Measurements from ENCODE around the gene MOB1A. TPM values are rescaled to one million over a fixed set of nuclear protein-coding genes. Genes with fewer than 3 reads are reported as not detected.

Gene MOB1A
- total and polyA plus RNA-seq, 2 of the 8 experiments (the other 6 are each of a cell fraction or from before 2014, with no cell fraction given), result 21.6 to 91.7 TPM

GRCh38 chr2:74131901-74132300, 46.8 kb downstream of the MOB1A start:
- DNase-seq (ENCODE audit: low read depth in 1 of 2, low spot score in 2 of 2) (no peak), FAIRE-seq (no peak)
- no peak overlapping the region for H2BK5ac ChIP-seq (ENCODE audit: low read depth, low read length)
- no peak overlapping the region for H4K91ac ChIP-seq (replicated peaks; ENCODE audit: insufficient read length, low read length)
- TF ChIP-seq KDM1A (IDR thresholded peaks at IDR 0.05; ENCODE audit: borderline replicate concordance, low read length), result no peak
- no peak for TF ChIP-seq SP4 (IDR thresholded peaks at IDR 0.05; ENCODE audit: low read length)
- TF ChIP-seq EZH2 (IDR thresholded peaks at IDR 0.05; ENCODE audit: low read depth, low read length, severe bottlenecking), result no peak
- no peak for TF ChIP-seq JUND (IDR thresholded peaks at IDR 0.05; ENCODE audit: low read length)
- no peak for TF ChIP-seq YY1 (IDR thresholded peaks at IDR 0.05; ENCODE audit: low read depth, low read length)
- no peak for TF ChIP-seq SUZ12 (IDR thresholded peaks at IDR 0.05; ENCODE audit: low read length)
- no peak overlapping the region for H3K23ac ChIP-seq (ENCODE audit: insufficient read length)
- no peaks in the 10 kb centered on the region for H4K20me1 ChIP-seq (replicated peaks in 1 of 2; ENCODE audit: control insufficient read depth in 1 of 2, insufficient read depth in 2 of 2, low read length in 2 of 2)
- ChIA-PET CTCF (ENCODE audit: partially characterized antibody) (interaction anchor here (0.6 to 2.4 kb wide), 7 partner anchors 11 to 670 kb away, joined by 3 to 6 read pairs (median 4); no protein-coding TSS in a partner anchor), POLR2A (ENCODE audit: partially characterized antibody) (interaction anchor here (0.6 to 2.5 kb wide), 6 partner anchors 12 to 279 kb away, joined by 3 to 8 read pairs (median 4); partner anchors contain the start of gene BOLA3)
- no peak overlapping the region for H3K4me3 ChIP-seq (ENCODE audit: extremely low read depth in 1 of 4, insufficient read depth in 2 of 4, low read depth in 3 of 4, low read length in 4 of 4)
- no peaks in the 10 kb centered on the region for H3K79me2 ChIP-seq (ENCODE audit: control insufficient read depth in 1 of 2, insufficient read depth in 2 of 2, low read length in 2 of 2)
- no peak overlapping the region for H3K18ac ChIP-seq (ENCODE audit: extremely low read depth, low read length)
- H3K27me3 ChIP-seq (replicated peaks in 1 of 4; ENCODE audit: control insufficient read depth in 3 of 4, extremely low read depth in 1 of 4, insufficient read depth in 3 of 4, low read length in 3 of 4), result no peaks in the 10 kb centered on the region
- H4K8ac ChIP-seq (ENCODE audit: extremely low read depth, insufficient read depth, low read length), result no peak overlapping the region
- no peak overlapping the region for H2AFZ ChIP-seq (ENCODE audit: low read length)
- H3K79me1 ChIP-seq (ENCODE audit: low read depth, low read length), result no peaks in the 10 kb centered on the region
- H3K23me2 ChIP-seq (ENCODE audit: low read depth, low read length), result no peaks in the 10 kb centered on the region
- H3K9ac ChIP-seq (replicated peaks in 1 of 4; ENCODE audit: extremely low read depth in 1 of 4, low read depth in 3 of 4, low read length in 3 of 4), result no peak overlapping the region
- H3K56ac ChIP-seq (replicated peaks; ENCODE audit: insufficient read length, low read depth, low read length), result no peak overlapping the region
- no peak overlapping the region for H3K4ac ChIP-seq (replicated peaks; ENCODE audit: insufficient read length, low read depth, low read length)
- H2BK12ac ChIP-seq (ENCODE audit: low read depth, low read length), result no peak overlapping the region
- no peak overlapping the region for H3K4me2 ChIP-seq (ENCODE audit: insufficient read depth in 1 of 2, low read depth in 2 of 2, low read length in 2 of 2)
- H3K36me3 ChIP-seq (ENCODE audit: control insufficient read depth in 2 of 4, insufficient read depth in 4 of 4, low read length in 3 of 4), result peaks cover 0 to 12% (median 5%) of the 10 kb centered on the region in 4 experiments; a peak in 4 of 8 replicates
- H3K9me3 ChIP-seq (ENCODE audit: insufficient read depth in 2 of 2, low read depth in 1 of 2, low read length in 1 of 2), result no peaks in the 10 kb centered on the region
- H2BK20ac ChIP-seq (ENCODE audit: low read length), result no peak overlapping the region
- no peak overlapping the region for H3K14ac ChIP-seq (ENCODE audit: insufficient read length)
- no peaks in the 10 kb centered on the region; a peak in 1 of 7 replicates for H3K4me1 ChIP-seq (replicated peaks in 1 of 4; ENCODE audit: control insufficient read depth in 3 of 4, insufficient read depth in 4 of 4, low read length in 3 of 4)
- no peak overlapping the region for H2AK5ac ChIP-seq (ENCODE audit: low read depth, low read length)
- 92% methylated on average over 5 of the region's 5 CpGs; no CpG with 5 or more reads in 1 of the 2 experiments for WGBS, 2 experiments (ENCODE audit: extremely low coverage in 1 of 2, insufficient coverage in 1 of 2, insufficient read length in 1 of 2, insufficient replicate concordance in 2 of 2, low coverage in 1 of 2, low lambda C conversion rate in 2 of 2, missing lambda C conversion rate in 1 of 2)
- no peak overlapping the region for H2BK15ac ChIP-seq (ENCODE audit: low read length)
- H3K27ac ChIP-seq (ENCODE audit: low read depth, low read length), result no peak overlapping the region
- H2BK120ac ChIP-seq (replicated peaks; ENCODE audit: low read depth, low read length), result no peak overlapping the region
- H4K5ac ChIP-seq (ENCODE audit: insufficient read length, low read depth, low read length), result no peak overlapping the region

Measured in H1 (cell line).